ENCODE measurements around the gene ABCF1. TPM values are rescaled to one million over a fixed set of nuclear protein-coding genes. Genes with fewer than 3 reads are reported as not detected.

ABCF1 gene
- total RNA-seq, 1 donor from 2014 or later = 29.5 TPM

GRCh38 chr6:30573113-30573512, 1.9 kb downstream of the ABCF1 start:
- TF ChIP-seq CTCF (IDR thresholded peaks at IDR 0.05) (no peak), POLR2AphosphoS5 (IDR thresholded peaks at IDR 0.05; ENCODE audit: insufficient read depth in 1 of 2, low read depth in 1 of 2) (no peak)
- intact Hi-C loops (cut with DNase I) = no loop called here
- Histone ChIP-seq H3K36me3 (peaks cover 0 to 12% of the 10 kb centered on the region in 2 donors), H3K4me3 (no peak overlapping the region), H3K27ac (no peak overlapping the region), H3K27me3 (no peaks in the 10 kb centered on the region), H3K4me1 (peaks cover 48% of the 10 kb centered on the region), H3K9me3 (no peaks in the 10 kb centered on the region)
- DNase-seq (ENCODE audit: extremely low spot score in 2 of 2) = no peak

GRCh38 chr6:30578051-30578450, 6.8 kb downstream of the ABCF1 start:
- DNase-seq (ENCODE audit: extremely low spot score in 2 of 2) = no peak
- intact Hi-C loops (cut with DNase I) = no loop called here
- Histone ChIP-seq H3K36me3 (peaks cover 0 to 62% of the 10 kb centered on the region in 2 donors), H3K9me3 (no peaks in the 10 kb centered on the region), H3K27ac (no peak overlapping the region), H3K27me3 (no peaks in the 10 kb centered on the region), H3K4me1 (peaks cover 19% of the 10 kb centered on the region), H3K4me3 (no peak overlapping the region)
- TF ChIP-seq POLR2AphosphoS5 (IDR thresholded peaks at IDR 0.05; ENCODE audit: insufficient read depth in 1 of 2, low read depth in 1 of 2) (no peak), CTCF (IDR thresholded peaks at IDR 0.05) (no peak), POLR2A (IDR thresholded peaks at IDR 0.05) (no peak)

- no peak for TF ChIP-seq CTCF (IDR thresholded peaks at IDR 0.05)
- no peak for TF ChIP-seq POLR2A (IDR thresholded peaks at IDR 0.05)
- TF ChIP-seq POLR2AphosphoS5 (IDR thresholded peaks at IDR 0.05; ENCODE audit: insufficient read depth in 1 of 2, low read depth in 1 of 2) = no peak
- Histone ChIP-seq H3K36me3 (peaks cover 0 to 90% of the 10 kb centered on the region in 2 donors), H3K27ac (no peak overlapping the region), H3K4me1 (no peaks in the 10 kb centered on the region), H3K27me3 (no peaks in the 10 kb centered on the region), H3K4me3 (no peak overlapping the region), H3K9me3 (no peaks in the 10 kb centered on the region)
- no peak for DNase-seq (ENCODE audit: extremely low spot score in 2 of 2)
- intact Hi-C loops (cut with DNase I) = no loop called here
Measured at GRCh38 chr6:30583921-30584320, 12.7 kb downstream of the ABCF1 start.

- DNase-seq (ENCODE audit: extremely low spot score in 2 of 2) = no peak
- Histone ChIP-seq H3K27me3 (no peaks in the 10 kb centered on the region), H3K4me1 (peaks cover 22% of the 10 kb centered on the region), H3K4me3 (no peak overlapping the region), H3K36me3 (peaks cover 3 to 58% of the 10 kb centered on the region in 2 donors), H3K9me3 (no peaks in the 10 kb centered on the region), H3K27ac (peak overlapping the region; percentile 67)
- no peak for TF ChIP-seq CTCF (IDR thresholded peaks at IDR 0.05)
- intact Hi-C loops (cut with DNase I) = no loop called here
Measured at GRCh38 chr6:30589754-30590358, 18.6 kb downstream of the ABCF1 start.

GRCh38 chr6:30590509-30590908, 19.3 kb downstream of the ABCF1 start:
- TF ChIP-seq CTCF (IDR thresholded peaks at IDR 0.05) = no peak
- no peak for TF ChIP-seq POLR2A (IDR thresholded peaks at IDR 0.05)
- no peak for TF ChIP-seq POLR2AphosphoS5 (IDR thresholded peaks at IDR 0.05; ENCODE audit: insufficient read depth in 1 of 2, low read depth in 1 of 2)
- H3K36me3 ChIP-seq = peaks cover 3 to 52% of the 10 kb centered on the region in 2 donors
- H3K9me3 ChIP-seq = no peaks in the 10 kb centered on the region
- intact Hi-C loops (cut with DNase I) = no loop called here
- H3K27me3 ChIP-seq = no peaks in the 10 kb centered on the region
- DNase-seq (ENCODE audit: extremely low spot score in 2 of 2) = no peak
- peak overlapping the region; percentile 67 for H3K27ac ChIP-seq
- H3K4me3 ChIP-seq = no peak overlapping the region
- peaks cover 22% of the 10 kb centered on the region for H3K4me1 ChIP-seq

Measured in vagina (tissue), 2 donors.